Stimulated activated CD8-positive, alpha-beta memory T cell treated with anti-CD3 and anti-CD28 coated beads, Interleukin-7, amount 100 ng/mL, for 4 hours (primary cell): ENCODE results near the gene ZNF783.
"Not testable (repeated sequence)": the region's sequence is repeated elsewhere in the genome, so short reads cannot be mapped to it uniquely, and the experiment has no call there.

Source experiments
- DNase-seq, 2 donors: peaks; one replicate each; pipeline ENCODE4 v3.0.0-alpha.2; 2020; ENCODE audit warnings: low read depth in 2 of 2

ZNF783 gene

DNA sequence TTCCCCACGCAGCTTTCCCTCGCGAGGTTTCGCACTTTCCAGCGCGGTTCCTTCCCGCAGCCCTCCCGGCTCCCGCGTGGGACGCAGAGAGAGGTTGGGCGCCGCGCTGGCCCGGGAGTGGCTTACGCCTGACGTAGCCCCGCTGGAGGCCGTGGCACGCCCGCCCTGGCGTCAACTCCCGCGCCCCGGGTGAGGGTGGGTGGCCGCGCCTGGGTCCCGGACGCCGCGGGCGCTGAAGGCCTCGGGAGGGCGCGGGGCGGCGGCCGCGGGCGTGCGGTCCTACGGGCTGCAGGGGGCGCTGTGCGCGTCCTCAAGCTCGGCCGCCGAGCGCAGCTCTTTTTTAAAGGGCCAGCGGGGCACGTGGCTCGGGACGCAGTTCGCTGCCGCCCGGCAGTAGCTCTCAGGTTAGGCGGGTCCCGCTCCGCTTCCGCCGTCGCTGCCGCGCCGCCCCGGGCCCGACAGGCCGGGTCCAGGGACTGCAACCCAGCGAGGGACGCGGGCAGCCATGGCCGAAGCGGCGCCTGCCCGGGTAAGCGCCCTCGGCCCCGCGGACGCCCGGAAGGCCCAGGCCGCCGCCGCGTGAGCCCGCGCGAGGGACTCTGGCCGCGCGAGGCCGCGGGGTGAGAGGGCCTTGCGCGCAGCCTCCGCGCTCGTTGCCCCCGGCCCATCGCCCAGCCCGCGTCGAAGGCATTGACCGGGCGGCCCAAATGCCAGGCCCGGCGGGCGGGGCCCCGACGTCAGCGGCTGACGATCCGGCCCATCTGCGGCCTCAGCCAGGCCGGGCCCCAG lies at the start of gene ZNF783:
TSS of gene ZNF783 (plus strand) at position 368 of the 789 bp plus-strand sequence. CDS start at position 506, 138 bp downstream.
- DNase-seq = peak; percentile 73 to 85

DNA sequence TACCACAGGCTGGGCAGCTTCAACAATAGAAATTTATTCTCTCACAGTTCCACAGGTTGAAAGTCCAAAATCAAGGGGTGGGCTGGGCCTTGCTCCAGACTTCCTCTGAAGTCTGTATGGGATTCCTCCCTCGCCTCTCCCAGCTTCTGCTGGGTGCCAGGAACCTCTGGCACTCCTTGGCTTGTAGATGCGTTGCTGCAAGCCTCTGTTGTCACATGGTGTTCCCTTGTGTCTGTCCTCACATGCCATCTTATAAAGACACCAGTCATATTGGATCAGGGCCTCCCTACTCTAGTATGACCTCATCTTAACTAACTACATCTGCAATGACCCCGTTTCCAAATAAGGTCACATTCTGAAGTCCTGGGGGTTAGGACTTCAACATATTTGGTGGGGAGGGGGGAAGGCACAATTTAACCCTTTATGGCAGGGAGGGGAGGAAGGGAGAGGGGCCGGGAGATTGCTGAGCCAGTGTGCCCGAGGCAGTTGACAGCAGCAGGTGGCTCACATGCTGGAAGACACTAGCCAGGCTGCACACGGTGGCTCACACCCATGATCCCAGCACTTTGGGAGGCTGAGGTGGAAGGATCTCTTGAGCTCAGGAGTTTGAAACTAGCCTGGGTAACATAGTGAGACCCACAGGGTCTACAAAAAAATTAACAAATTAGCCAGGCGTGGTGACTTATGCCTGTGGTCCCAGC lies 47.8 kb upstream of the ZNF783 start:
- DNase-seq = no peak

- DNase-seq = no peak
These were observed 45.6 kb upstream of the ZNF783 start for GRCh38 chr7:149216402-149216801.

DNA sequence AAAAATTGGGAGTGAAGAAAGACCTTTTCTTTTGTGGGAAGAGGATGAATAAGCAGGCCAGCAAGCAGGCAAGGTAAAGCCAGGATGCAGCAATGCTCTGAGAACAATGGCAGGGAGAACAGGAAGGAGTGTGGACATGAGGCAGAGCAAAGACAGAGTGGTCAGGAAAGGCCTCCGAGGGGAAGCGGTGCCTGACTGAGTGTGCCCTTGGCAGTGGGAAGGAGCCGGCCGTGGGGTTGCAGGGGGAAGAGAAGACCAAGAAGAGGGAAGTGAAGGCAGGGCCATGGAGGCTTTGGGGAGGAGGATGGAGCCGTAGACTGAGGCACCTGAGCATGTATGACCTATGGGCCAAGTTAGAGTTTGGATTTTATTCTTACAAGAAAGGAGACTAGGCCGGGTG lies 44.4 kb upstream of the ZNF783 start:
- DNase-seq = no peak

- no peak for DNase-seq
These were observed 43.3 kb upstream of the ZNF783 start for GRCh38 chr7:149218469-149219420.

DNA sequence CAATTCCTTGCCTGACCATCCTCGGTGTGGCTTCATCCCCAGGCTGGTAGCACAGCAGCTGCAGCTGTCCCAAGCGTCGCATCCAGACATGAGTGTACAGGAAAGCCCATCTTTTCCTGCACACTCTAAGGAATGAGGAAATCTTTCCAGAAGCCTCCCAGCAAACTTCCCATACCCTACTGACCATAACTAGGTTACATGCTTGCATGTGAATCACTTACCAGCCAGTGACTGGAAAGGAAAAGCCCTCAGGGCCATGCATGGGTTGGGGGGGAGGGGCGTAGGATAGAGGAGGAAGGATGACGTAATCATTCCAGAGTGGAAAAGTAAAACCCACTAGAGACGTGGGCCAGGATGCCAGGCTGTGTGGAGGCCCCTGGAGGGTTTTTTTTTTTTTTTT lies 41.5 kb upstream of the ZNF783 start:
- no peak for DNase-seq

DNA sequence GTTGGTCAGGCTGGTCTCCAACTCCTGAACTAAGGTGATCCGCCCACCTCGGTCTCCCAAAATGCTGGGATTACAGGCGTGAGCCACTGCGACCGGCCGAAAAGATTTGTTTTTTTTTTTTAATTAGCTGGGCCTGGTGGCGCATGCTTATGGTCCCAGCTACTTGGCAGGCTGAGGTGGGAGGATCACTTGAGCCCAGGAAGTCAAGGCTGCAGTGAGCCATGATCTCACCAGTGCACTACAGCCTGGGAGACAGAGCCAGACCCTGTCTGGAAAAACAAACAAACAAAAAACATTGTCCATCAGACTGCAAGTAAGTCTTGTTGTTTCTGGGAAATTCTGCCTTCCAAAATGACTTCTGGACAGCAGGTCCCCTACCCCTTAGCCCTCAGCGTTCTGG lies 38.8 kb upstream of the ZNF783 start:
- DNase-seq = no peak

- no peak for DNase-seq
These were observed 38.2 kb upstream of the ZNF783 start for GRCh38 chr7:149223761-149224160.

- DNase-seq = no peak
These were observed 37.6 kb upstream of the ZNF783 start for GRCh38 chr7:149224352-149224751.

- no peak for DNase-seq
These were observed 36.9 kb upstream of the ZNF783 start for GRCh38 chr7:149225106-149225505.

GRCh38 chr7:149225656-149226055 lies 36.3 kb upstream of the ZNF783 start:
- DNase-seq = no peak

- not testable (repeated sequence) for DNase-seq
These were observed 35.6 kb upstream of the ZNF783 start for GRCh38 chr7:149226366-149226765.

DNA sequence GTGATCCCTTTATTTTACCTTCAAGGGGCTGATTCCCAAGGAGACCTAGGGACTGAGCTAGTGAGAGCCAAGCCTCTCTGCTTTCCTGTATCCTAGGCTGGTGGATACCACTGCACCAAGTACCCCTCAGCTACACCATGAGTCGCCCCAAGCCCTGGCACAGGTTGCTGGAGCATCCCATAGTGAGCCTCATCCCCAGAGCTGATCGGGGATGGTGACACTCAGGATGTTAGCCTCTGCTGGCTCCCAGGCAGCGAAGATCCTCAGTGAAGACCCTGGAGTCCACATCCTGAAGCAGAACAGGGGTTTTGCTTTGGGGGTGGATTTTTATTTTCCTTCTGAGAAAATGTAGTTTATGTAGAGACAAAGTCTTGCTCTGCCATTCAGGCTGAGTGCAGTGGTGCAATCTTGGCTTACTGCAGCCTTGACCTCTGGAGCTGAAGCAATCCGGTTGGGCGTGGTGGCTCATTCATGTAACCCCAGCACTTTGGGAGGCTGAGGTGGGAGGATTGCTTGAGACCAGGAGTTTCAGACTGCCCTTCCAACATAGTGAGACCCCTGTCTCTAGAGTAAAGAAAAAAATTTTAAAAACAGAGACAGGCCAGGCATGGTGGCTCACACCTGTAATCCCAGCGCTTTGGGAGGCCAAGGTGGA lies 35.0 kb upstream of the ZNF783 start:
- no peak for DNase-seq

- no peak for DNase-seq
These were observed 33.0 kb upstream of the ZNF783 start for GRCh38 chr7:149228831-149229471.

- DNase-seq = no peak
These were observed 32.5 kb upstream of the ZNF783 start for GRCh38 chr7:149229526-149229925.

- no peak for DNase-seq
These were observed 29.6 kb upstream of the ZNF783 start for GRCh38 chr7:149232362-149232761.

- not testable (repeated sequence) for DNase-seq
These were observed 28.3 kb upstream of the ZNF783 start for GRCh38 chr7:149233655-149234204.

GRCh38 chr7:149237502-149237901 lies 24.5 kb upstream of the ZNF783 start:
- no peak for DNase-seq

DNA sequence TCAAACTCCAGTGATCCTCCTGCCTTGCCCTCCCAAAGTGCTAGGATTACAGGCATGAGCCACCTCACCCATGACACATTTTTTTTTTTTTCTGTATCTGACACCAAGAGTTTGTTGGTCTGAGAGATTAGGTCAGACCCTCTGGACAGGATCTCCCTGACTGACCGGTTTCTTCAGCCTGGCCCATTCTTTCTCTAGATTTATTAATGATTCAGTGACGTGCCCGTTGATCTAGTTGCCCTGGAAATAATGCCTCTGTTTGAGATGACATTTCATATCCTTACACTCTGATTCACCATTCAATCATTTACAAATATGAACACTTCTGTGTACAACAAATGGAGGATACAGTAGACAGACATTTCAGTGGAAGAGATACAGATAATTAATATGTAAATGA lies 23.9 kb upstream of the ZNF783 start:
- DNase-seq = no peak

DNA sequence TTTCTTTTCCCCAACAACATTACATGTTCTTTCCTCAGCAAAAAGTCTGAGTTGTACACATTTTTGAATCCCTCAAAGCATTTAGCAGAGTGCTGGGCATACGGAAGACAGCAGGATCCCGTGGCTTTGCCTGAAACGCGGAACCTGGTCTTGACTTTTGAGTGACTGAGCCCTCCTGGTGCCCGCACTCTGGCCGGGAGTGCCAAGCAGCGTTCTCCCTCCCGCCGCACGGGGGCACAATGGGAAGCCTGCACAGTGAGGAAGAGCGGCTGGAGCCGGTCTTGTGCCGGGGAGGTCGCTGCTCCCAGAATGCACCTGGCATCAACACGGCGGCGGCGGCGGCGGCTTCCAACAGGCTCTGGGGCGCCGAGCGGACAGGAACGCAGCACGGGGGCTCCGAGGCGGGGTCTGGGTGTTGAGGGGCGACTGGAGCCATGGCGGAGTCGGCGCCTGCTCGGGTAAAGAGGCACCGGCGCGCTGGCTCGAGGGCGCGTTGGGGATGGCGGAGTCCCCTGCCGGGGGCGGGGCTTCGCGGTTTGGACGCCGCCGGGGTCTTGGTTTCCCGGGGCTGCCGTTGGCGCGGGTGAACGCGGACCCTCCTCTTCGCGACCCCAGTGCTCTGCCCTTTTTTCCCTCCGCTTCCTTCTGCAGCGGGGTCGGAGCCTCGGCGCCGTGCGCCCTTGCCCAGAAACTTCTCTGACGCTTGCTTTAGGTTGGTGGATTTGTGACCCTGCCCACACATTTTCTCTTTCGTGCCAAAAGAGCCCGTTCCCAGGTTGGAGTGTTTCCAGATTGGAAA lies 22.5 kb upstream of the ZNF783 start, which contains the start of gene ZNF212:
TSS of gene ZNF212 (plus strand) at position 307 of the 799 bp plus-strand sequence. CDS start at position 435, 128 bp downstream.
- peak; percentile 77 to 85 for DNase-seq
